Activated B cell treated with CpG ODN at 0.5 μM for 24 hours (primary cell): ENCODE results near the gene PTCH1. TPM values are rescaled to one million over a fixed set of nuclear protein-coding genes. Genes with fewer than 3 reads are reported as not detected.

Experiments used
- ATAC-seq: fragments of 200-7000 bp; cut with Tn5 transposase; one replicate; pipeline ENCODE4 v1.10.0; 2021; ENCODE audit warnings: low read depth, mild to moderate bottlenecking, moderate library complexity
- CTCF ChIA-PET: fragments of 350-600 bp; sonication (Branson Sonifier 250); formaldehyde crosslinking; loops from one replicate; lab custom pipeline; 2021; ENCODE audit warnings: antibody characterized with exemption; lab: Charles Lee
- POLR2A ChIA-PET: fragments of 350-600 bp; sonication (Branson Sonifier 250); formaldehyde crosslinking; loops from one replicate; lab custom pipeline; 2021; ENCODE audit warnings: antibody characterized with exemption; lab: Charles Lee
- DNase-seq: peaks from one replicate; pipeline ENCODE4 v3.0.0; 2022
- H3K27ac Mint-ChIP-seq: one replicate; pipeline ENCODE4 v1.8.0; 2020; ENCODE audit warnings: mixed read lengths
- H3K27me3 Mint-ChIP-seq: one replicate; pipeline ENCODE4 v1.8.0; 2021; ENCODE audit warnings: mixed read lengths
- H3K36me3 Mint-ChIP-seq: one replicate; pipeline ENCODE4 v1.8.0; 2021; ENCODE audit warnings: low read depth, mixed read lengths
- H3K4me1 Mint-ChIP-seq: one replicate; pipeline ENCODE4 v1.8.0; 2021; ENCODE audit warnings: mixed read lengths
- H3K4me3 Mint-ChIP-seq: one replicate; pipeline ENCODE4 v1.8.0; 2020; ENCODE audit warnings: mild to moderate bottlenecking, mixed read lengths
- H3K9me3 Mint-ChIP-seq: one replicate; pipeline ENCODE4 v1.8.0; 2020; ENCODE audit warnings: mixed read lengths
- intact Hi-C: fragments of 100-400 bp; cut with micrococcal nuclease; formaldehyde crosslinking; loops from one replicate; pipeline ENCODE4 v1.15.1; 2024
- total RNA-seq: library from RNA; stranded (reverse); gene quantifications from 2 replicates; pipeline ENCODE4 v1.2.3, GENCODE V29; 2022
- TF ChIP-seq, protein P1 (sequence below): fragments of 200-600 bp; IDR thresholded peaks from one replicate; pipeline ENCODE4 v1.8.0; 2022; ENCODE audit warnings: antibody characterized with exemption, mild to moderate bottlenecking

The PTCH1 gene
- total RNA-seq, 1 donor from 2014 or later, result 8.6 TPM

GRCh38 chr9:95435074-95435728, 81.6 kb downstream of the PTCH1 start:
- Mint-ChIP-seq H3K9me3 (peaks cover 7% of the 10 kb centered on the region), H3K36me3 (no peaks in the 10 kb centered on the region), H3K4me3 (no peak overlapping the region), H3K27me3 (peaks cover 14% of the 10 kb centered on the region), H3K4me1 (no peaks in the 10 kb centered on the region), H3K27ac (no peak overlapping the region)
- ATAC-seq (no peak), DNase-seq (no peak)
- intact Hi-C loops, result no loop called here
- TF ChIP-seq, protein P1, sequence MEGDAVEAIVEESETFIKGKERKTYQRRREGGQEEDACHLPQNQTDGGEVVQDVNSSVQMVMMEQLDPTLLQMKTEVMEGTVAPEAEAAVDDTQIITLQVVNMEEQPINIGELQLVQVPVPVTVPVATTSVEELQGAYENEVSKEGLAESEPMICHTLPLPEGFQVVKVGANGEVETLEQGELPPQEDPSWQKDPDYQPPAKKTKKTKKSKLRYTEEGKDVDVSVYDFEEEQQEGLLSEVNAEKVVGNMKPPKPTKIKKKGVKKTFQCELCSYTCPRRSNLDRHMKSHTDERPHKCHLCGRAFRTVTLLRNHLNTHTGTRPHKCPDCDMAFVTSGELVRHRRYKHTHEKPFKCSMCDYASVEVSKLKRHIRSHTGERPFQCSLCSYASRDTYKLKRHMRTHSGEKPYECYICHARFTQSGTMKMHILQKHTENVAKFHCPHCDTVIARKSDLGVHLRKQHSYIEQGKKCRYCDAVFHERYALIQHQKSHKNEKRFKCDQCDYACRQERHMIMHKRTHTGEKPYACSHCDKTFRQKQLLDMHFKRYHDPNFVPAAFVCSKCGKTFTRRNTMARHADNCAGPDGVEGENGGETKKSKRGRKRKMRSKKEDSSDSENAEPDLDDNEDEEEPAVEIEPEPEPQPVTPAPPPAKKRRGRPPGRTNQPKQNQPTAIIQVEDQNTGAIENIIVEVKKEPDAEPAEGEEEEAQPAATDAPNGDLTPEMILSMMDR, result no peak
- ChIA-PET POLR2A (no interaction called here), CTCF (no interaction called here)

GRCh38 chr9:95434116-95435073, 82.4 kb downstream of the PTCH1 start:
- POLR2A ChIA-PET, result no interaction called here
- DNase-seq (no peak), ATAC-seq (no peak)
- H3K4me1 Mint-ChIP-seq, result no peaks in the 10 kb centered on the region
- TF ChIP-seq, protein P1, result no peak
- no peak overlapping the region for H3K4me3 Mint-ChIP-seq
- intact Hi-C loops, result no loop called here
- peaks cover 13% of the 10 kb centered on the region for H3K9me3 Mint-ChIP-seq
- H3K36me3 Mint-ChIP-seq, result no peaks in the 10 kb centered on the region
- H3K27ac Mint-ChIP-seq, result no peak overlapping the region
- peaks cover 9% of the 10 kb centered on the region for H3K27me3 Mint-ChIP-seq
- CTCF ChIA-PET, result no interaction called here

DNA sequence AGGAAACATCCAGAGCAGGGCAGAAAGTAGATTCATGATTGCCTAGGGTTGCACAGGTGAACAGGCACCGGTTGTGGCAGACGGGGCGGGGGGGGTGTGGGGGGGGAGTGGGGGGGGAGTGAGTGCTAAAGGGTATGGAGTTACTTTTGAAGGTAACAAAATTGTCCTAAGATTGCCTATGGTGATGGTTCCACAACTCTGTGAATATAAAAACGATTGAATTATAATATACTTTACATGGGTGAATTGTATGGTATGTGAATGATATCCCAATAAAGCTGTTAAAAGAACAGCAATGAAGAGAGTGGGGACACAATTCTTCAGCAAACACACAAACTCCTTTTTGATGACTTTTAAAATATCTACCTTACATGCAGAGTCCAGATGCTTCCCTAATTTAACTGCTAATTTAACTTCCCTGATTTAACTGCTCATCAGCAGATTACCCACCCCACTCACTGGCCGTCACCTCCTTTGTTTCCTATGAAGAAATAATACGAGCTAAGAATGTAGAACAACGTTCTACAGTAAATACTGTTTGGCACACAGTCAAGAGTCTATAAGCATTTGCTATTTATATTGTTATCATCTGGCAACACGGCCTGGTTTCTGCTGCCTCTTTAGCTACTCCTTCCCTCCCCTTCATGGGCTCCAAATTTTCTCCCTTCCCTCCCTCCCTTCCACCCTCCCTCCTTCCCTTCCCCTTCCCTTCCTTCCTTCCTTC, 83.5 kb downstream of the PTCH1 start:
- Mint-ChIP-seq H3K36me3 (no peaks in the 10 kb centered on the region), H3K4me1 (no peaks in the 10 kb centered on the region), H3K27me3 (peaks cover 8% of the 10 kb centered on the region), H3K9me3 (peaks cover 15% of the 10 kb centered on the region), H3K27ac (no peak overlapping the region), H3K4me3 (no peak overlapping the region)
- ChIA-PET CTCF (no interaction called here), POLR2A (no interaction called here)
- TF ChIP-seq, protein P1, result no peak
- DNase-seq (no peak), ATAC-seq (no peak)
- intact Hi-C loops, result no loop called here

DNA sequence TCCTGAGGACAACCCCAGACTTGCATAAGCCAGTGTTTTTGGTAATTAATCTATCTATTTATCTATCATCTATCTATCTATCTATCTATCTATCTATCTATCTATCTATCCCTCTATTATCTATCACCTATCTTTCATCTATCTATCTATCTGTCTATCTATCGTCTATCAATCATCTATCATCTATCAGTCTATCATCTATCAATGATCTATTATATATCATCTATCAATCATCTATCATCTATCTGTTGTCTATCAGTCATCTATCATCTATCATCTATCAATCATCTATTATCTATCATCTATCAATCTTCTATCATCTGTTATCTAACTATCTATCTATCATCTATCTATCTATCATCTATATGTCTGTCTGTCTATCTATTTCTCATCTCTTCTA, 85.5 kb downstream of the PTCH1 start:
- Mint-ChIP-seq H3K27me3 (peaks cover 7% of the 10 kb centered on the region), H3K9me3 (peaks cover 15% of the 10 kb centered on the region), H3K4me3 (no peak overlapping the region), H3K36me3 (no peaks in the 10 kb centered on the region), H3K27ac (no peak overlapping the region), H3K4me1 (peaks cover 2% of the 10 kb centered on the region)
- DNase-seq (no peak), ATAC-seq (no peak)
- intact Hi-C loops, result no loop called here
- TF ChIP-seq, protein P1, result no peak
- CTCF ChIA-PET, result no interaction called here
- POLR2A ChIA-PET, result no interaction called here
